ENCODE data around the gene NELL1. TPM values are rescaled to one million over a fixed set of nuclear protein-coding genes. Genes with fewer than 3 reads are reported as not detected.

Gene NELL1
- total and polyA plus RNA-seq, 2 donors, result 1.4 to 4.3 TPM

DNA sequence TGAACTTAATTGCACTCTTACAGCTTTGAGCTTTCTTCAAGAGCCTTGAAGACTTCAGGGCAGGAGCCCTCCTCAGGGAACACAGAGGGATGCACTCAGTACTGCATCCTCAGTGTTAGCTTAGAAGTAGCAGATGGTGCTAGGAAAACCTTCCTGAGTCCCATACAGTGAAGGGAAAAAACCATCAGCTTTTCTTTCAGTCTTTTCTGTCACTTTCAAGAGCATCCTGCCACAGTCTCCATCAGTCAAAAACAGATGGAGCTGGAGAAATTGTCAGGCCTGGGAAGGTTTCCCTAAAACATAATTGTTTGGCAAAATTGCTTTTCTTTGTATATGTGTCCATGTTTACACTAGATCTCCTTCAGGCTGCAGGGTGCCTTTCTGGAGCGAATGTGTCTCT, 384.1 kb downstream of the NELL1 start:
- H3K4me1 ChIP-seq (ENCODE audit: control insufficient read depth in 2 of 2, insufficient read depth in 2 of 2, low read length in 2 of 2), result no peaks in the 10 kb centered on the region
- no peak for DNase-seq (ENCODE audit: low read depth in 6 of 9, low spot score in 9 of 9)
- 84% methylated on average over 1 of the region's 1 CpG for WGBS
- no peaks in the 10 kb centered on the region for H3K27me3 ChIP-seq (ENCODE audit: control insufficient read depth in 2 of 2, insufficient read depth in 1 of 2, low read length in 1 of 2)
- no peaks in the 10 kb centered on the region for H3K36me3 ChIP-seq (ENCODE audit: control insufficient read depth in 2 of 2, insufficient read depth in 2 of 2, low read length in 1 of 2)
- no peak overlapping the region for H3K27ac ChIP-seq (ENCODE audit: low read depth in 1 of 2, low read length in 1 of 2)
- no peak overlapping the region for H3K4me3 ChIP-seq (ENCODE audit: low read length in 2 of 2)
- H3K9me3 ChIP-seq (ENCODE audit: control insufficient read depth in 2 of 2, insufficient read depth in 1 of 2, low read length in 1 of 2), result no peaks in the 10 kb centered on the region

DNA sequence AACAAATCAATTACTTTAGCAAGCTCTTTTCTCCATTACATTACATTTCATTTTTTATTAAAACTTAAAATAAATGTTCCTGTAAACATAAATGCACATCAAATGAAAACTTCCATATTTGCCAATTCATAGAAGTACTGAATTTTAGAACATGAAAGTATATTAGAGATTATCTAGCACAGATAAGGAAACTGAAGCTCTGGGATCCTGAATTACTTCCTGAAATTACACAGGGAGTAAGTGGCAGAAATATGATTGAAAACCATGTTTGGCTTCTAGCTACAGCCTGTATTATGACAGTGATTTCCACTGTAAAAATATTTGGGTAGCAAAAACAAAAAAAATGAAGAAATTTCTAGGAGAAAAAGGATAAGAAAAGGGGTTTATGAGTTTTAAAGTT, 387.3 kb downstream of the NELL1 start:
- Histone ChIP-seq H3K36me3 (ENCODE audit: control insufficient read depth in 2 of 2, insufficient read depth in 2 of 2, low read length in 1 of 2) (no peaks in the 10 kb centered on the region), H3K27me3 (ENCODE audit: control insufficient read depth in 2 of 2, insufficient read depth in 1 of 2, low read length in 1 of 2) (no peaks in the 10 kb centered on the region), H3K9me3 (ENCODE audit: control insufficient read depth in 2 of 2, insufficient read depth in 1 of 2, low read length in 1 of 2) (no peaks in the 10 kb centered on the region), H3K4me1 (ENCODE audit: control insufficient read depth in 2 of 2, insufficient read depth in 2 of 2, low read length in 2 of 2) (no peaks in the 10 kb centered on the region), H3K27ac (ENCODE audit: low read depth in 1 of 2, low read length in 1 of 2) (no peak overlapping the region), H3K4me3 (ENCODE audit: low read length in 2 of 2) (no peak overlapping the region)
- no peak for DNase-seq (ENCODE audit: low read depth in 6 of 9, low spot score in 9 of 9)

GRCh38 chr11:21059879-21060278, 390.5 kb downstream of the NELL1 start:
- no peak overlapping the region for H3K27ac ChIP-seq (ENCODE audit: low read depth in 1 of 2, low read length in 1 of 2)
- no peaks in the 10 kb centered on the region for H3K4me1 ChIP-seq (ENCODE audit: control insufficient read depth in 2 of 2, insufficient read depth in 2 of 2, low read length in 2 of 2)
- no peaks in the 10 kb centered on the region for H3K27me3 ChIP-seq (ENCODE audit: control insufficient read depth in 2 of 2, insufficient read depth in 1 of 2, low read length in 1 of 2)
- peaks cover 0 to 6% of the 10 kb centered on the region in 2 donors for H3K9me3 ChIP-seq (ENCODE audit: control insufficient read depth in 2 of 2, insufficient read depth in 1 of 2, low read length in 1 of 2)
- DNase-seq (ENCODE audit: low read depth in 6 of 9, low spot score in 9 of 9), result no peak
- no peak overlapping the region for H3K4me3 ChIP-seq (ENCODE audit: low read length in 2 of 2)
- H3K36me3 ChIP-seq (ENCODE audit: control insufficient read depth in 2 of 2, insufficient read depth in 2 of 2, low read length in 1 of 2), result no peaks in the 10 kb centered on the region
- 70% methylated on average over 2 of the region's 2 CpGs for WGBS

- no peaks in the 10 kb centered on the region for H3K36me3 ChIP-seq (ENCODE audit: control insufficient read depth in 2 of 2, insufficient read depth in 2 of 2, low read length in 1 of 2)
- no peaks in the 10 kb centered on the region for H3K4me1 ChIP-seq (ENCODE audit: control insufficient read depth in 2 of 2, insufficient read depth in 2 of 2, low read length in 2 of 2)
- H3K27ac ChIP-seq (ENCODE audit: low read depth in 1 of 2, low read length in 1 of 2), result no peak overlapping the region
- 83% methylated on average over 2 of the region's 2 CpGs for WGBS
- H3K27me3 ChIP-seq (ENCODE audit: control insufficient read depth in 2 of 2, insufficient read depth in 1 of 2, low read length in 1 of 2), result no peaks in the 10 kb centered on the region
- H3K4me3 ChIP-seq (ENCODE audit: low read length in 2 of 2), result no peak overlapping the region
- H3K9me3 ChIP-seq (ENCODE audit: control insufficient read depth in 2 of 2, insufficient read depth in 1 of 2, low read length in 1 of 2), result peaks cover 0 to 6% of the 10 kb centered on the region in 2 donors
- no peak for DNase-seq (ENCODE audit: low read depth in 6 of 9, low spot score in 9 of 9)
Measured at GRCh38 chr11:21066030-21066429, 396.6 kb downstream of the NELL1 start.

DNA sequence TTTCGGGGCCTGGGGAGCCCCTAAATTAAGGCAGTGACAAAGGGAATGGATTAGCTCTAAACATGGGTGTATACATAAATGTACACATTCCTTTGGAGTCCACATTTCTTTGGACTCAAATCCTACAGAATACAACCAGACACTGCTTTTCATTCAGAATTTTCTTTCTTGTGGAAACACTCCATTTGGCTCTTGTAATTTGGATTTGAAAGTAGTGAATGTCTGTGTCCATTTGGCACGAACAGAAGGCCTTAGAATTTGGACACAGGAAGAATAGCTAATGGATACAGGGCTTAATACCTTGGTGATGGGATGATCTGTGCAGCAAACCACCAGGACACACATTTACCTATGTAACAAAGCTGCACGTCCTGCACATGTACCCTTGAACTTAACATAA, 399.5 kb downstream of the NELL1 start:
- Histone ChIP-seq H3K4me3 (ENCODE audit: low read length in 2 of 2) (no peak overlapping the region), H3K27ac (ENCODE audit: low read depth in 1 of 2, low read length in 1 of 2) (no peak overlapping the region), H3K36me3 (ENCODE audit: control insufficient read depth in 2 of 2, insufficient read depth in 2 of 2, low read length in 1 of 2) (no peaks in the 10 kb centered on the region), H3K9me3 (ENCODE audit: control insufficient read depth in 2 of 2, insufficient read depth in 1 of 2, low read length in 1 of 2) (no peaks in the 10 kb centered on the region), H3K27me3 (ENCODE audit: control insufficient read depth in 2 of 2, insufficient read depth in 1 of 2, low read length in 1 of 2) (no peaks in the 10 kb centered on the region), H3K4me1 (ENCODE audit: control insufficient read depth in 2 of 2, insufficient read depth in 2 of 2, low read length in 2 of 2) (no peaks in the 10 kb centered on the region)
- WGBS, result 81% methylated on average over 3 of the region's 3 CpGs
- no peak for DNase-seq (ENCODE audit: low read depth in 6 of 9, low spot score in 9 of 9)

DNA sequence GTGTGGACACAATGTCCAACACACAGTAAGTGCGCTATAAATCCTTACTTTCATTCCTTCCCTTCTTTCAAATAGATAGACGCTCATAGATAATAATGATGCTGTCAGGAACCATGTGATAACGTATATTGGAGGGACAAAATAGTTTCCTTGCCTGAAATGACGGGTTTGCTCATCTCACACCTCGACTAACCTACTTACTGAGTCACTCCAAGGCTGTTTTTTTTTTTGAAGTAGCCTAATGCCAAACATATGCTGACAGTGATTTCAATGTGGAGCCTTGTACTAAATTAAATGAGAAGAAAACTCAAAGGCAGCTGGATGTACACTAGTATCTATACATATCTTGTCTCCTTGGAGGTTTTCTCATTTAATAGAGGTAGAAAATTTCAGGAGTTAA, 400.5 kb downstream of the NELL1 start:
- 82% methylated on average over 5 of the region's 5 CpGs for WGBS
- DNase-seq (ENCODE audit: low read depth in 6 of 9, low spot score in 9 of 9), result no peak
- H3K4me3 ChIP-seq (ENCODE audit: low read length in 2 of 2), result no peak overlapping the region
- no peak overlapping the region for H3K27ac ChIP-seq (ENCODE audit: low read depth in 1 of 2, low read length in 1 of 2)
- no peaks in the 10 kb centered on the region for H3K36me3 ChIP-seq (ENCODE audit: control insufficient read depth in 2 of 2, insufficient read depth in 2 of 2, low read length in 1 of 2)
- H3K9me3 ChIP-seq (ENCODE audit: control insufficient read depth in 2 of 2, insufficient read depth in 1 of 2, low read length in 1 of 2), result no peaks in the 10 kb centered on the region
- H3K27me3 ChIP-seq (ENCODE audit: control insufficient read depth in 2 of 2, insufficient read depth in 1 of 2, low read length in 1 of 2), result no peaks in the 10 kb centered on the region
- no peaks in the 10 kb centered on the region for H3K4me1 ChIP-seq (ENCODE audit: control insufficient read depth in 2 of 2, insufficient read depth in 2 of 2, low read length in 2 of 2)

GRCh38 chr11:21072558-21072957, 403.2 kb downstream of the NELL1 start:
- no peaks in the 10 kb centered on the region for H3K4me1 ChIP-seq (ENCODE audit: control insufficient read depth in 2 of 2, insufficient read depth in 2 of 2, low read length in 2 of 2)
- no peaks in the 10 kb centered on the region for H3K36me3 ChIP-seq (ENCODE audit: control insufficient read depth in 2 of 2, insufficient read depth in 2 of 2, low read length in 1 of 2)
- no peaks in the 10 kb centered on the region for H3K9me3 ChIP-seq (ENCODE audit: control insufficient read depth in 2 of 2, insufficient read depth in 1 of 2, low read length in 1 of 2)
- DNase-seq (ENCODE audit: low read depth in 6 of 9, low spot score in 9 of 9), result no peak
- H3K4me3 ChIP-seq (ENCODE audit: low read length in 2 of 2), result no peak overlapping the region
- H3K27ac ChIP-seq (ENCODE audit: low read depth in 1 of 2, low read length in 1 of 2), result no peak overlapping the region
- WGBS, result 80% methylated on average over 3 of the region's 3 CpGs
- no peaks in the 10 kb centered on the region for H3K27me3 ChIP-seq (ENCODE audit: control insufficient read depth in 2 of 2, insufficient read depth in 1 of 2, low read length in 1 of 2)

- 94% methylated on average over 3 of the region's 3 CpGs for WGBS
- Histone ChIP-seq H3K27ac (ENCODE audit: low read depth in 1 of 2, low read length in 1 of 2) (no peak overlapping the region), H3K4me1 (ENCODE audit: control insufficient read depth in 2 of 2, insufficient read depth in 2 of 2, low read length in 2 of 2) (no peaks in the 10 kb centered on the region), H3K4me3 (ENCODE audit: low read length in 2 of 2) (no peak overlapping the region), H3K9me3 (ENCODE audit: control insufficient read depth in 2 of 2, insufficient read depth in 1 of 2, low read length in 1 of 2) (no peaks in the 10 kb centered on the region), H3K27me3 (ENCODE audit: control insufficient read depth in 2 of 2, insufficient read depth in 1 of 2, low read length in 1 of 2) (no peaks in the 10 kb centered on the region), H3K36me3 (ENCODE audit: control insufficient read depth in 2 of 2, insufficient read depth in 2 of 2, low read length in 1 of 2) (no peaks in the 10 kb centered on the region)
- no peak for DNase-seq (ENCODE audit: low read depth in 6 of 9, low spot score in 9 of 9)
Measured at GRCh38 chr11:21082853-21083252, 413.5 kb downstream of the NELL1 start.

DNA sequence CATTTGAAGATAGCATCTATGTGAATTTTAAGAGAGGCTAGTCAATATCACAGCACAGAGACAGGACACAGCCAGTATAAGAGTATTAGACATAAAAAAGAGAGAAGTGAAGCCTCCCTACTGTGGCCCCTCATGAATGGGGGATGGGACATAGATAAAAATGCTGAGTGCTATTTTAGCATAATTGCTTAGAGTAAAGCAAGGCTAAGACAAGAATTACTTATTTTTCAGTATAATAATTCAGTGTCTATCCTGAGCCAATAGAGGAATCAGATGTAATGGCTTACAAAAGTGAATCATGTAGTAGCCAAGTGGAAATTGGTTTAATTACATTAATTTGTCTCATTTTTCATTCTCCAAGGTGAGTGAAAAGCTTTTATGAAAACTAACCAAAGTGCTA, 419.5 kb downstream of the NELL1 start:
- Histone ChIP-seq H3K27me3 (ENCODE audit: control insufficient read depth in 2 of 2, insufficient read depth in 1 of 2, low read length in 1 of 2) (no peaks in the 10 kb centered on the region), H3K27ac (ENCODE audit: low read depth in 1 of 2, low read length in 1 of 2) (no peak overlapping the region), H3K36me3 (ENCODE audit: control insufficient read depth in 2 of 2, insufficient read depth in 2 of 2, low read length in 1 of 2) (no peaks in the 10 kb centered on the region), H3K9me3 (ENCODE audit: control insufficient read depth in 2 of 2, insufficient read depth in 1 of 2, low read length in 1 of 2) (no peaks in the 10 kb centered on the region), H3K4me1 (ENCODE audit: control insufficient read depth in 2 of 2, insufficient read depth in 2 of 2, low read length in 2 of 2) (no peaks in the 10 kb centered on the region), H3K4me3 (ENCODE audit: low read length in 2 of 2) (no peak overlapping the region)
- no peak for DNase-seq (ENCODE audit: low read depth in 6 of 9, low spot score in 9 of 9)

DNA sequence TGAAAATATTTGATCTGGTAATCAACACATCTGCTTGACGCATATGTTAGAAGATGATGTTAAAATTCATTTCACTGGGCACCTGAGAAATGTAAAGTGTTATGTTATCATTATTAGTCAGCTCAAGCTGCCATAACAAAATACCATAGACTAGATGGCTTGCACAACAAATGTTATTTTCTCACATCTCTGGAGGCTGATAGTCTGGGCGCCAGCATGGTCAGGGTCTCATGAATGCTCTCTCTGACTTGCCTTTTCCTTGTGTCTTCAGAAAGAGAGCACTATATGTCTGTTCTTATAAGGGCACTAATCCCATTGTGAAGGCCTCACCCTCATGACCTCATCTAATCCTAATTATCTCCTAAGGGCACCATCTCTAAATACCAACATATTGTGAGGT, 435.3 kb downstream of the NELL1 start:
- WGBS, result 98% methylated on average over 2 of the region's 2 CpGs

More for the DNA sequence above, 435.3 kb downstream of the NELL1 start:
- no peaks in the 10 kb centered on the region for H3K36me3 ChIP-seq (ENCODE audit: control insufficient read depth in 2 of 2, insufficient read depth in 2 of 2, low read length in 1 of 2)
- H3K4me3 ChIP-seq (ENCODE audit: low read length in 2 of 2), result no peak overlapping the region
- no peaks in the 10 kb centered on the region for H3K9me3 ChIP-seq (ENCODE audit: control insufficient read depth in 2 of 2, insufficient read depth in 1 of 2, low read length in 1 of 2)
- H3K4me1 ChIP-seq (ENCODE audit: control insufficient read depth in 2 of 2, insufficient read depth in 2 of 2, low read length in 2 of 2), result no peaks in the 10 kb centered on the region
- no peaks in the 10 kb centered on the region for H3K27me3 ChIP-seq (ENCODE audit: control insufficient read depth in 2 of 2, insufficient read depth in 1 of 2, low read length in 1 of 2)
- H3K27ac ChIP-seq (ENCODE audit: low read depth in 1 of 2, low read length in 1 of 2), result no peak overlapping the region
- DNase-seq (ENCODE audit: low read depth in 6 of 9, low spot score in 9 of 9), result no peak
